HG02571 (cell line): Measurements from ENCODE around the gene TPST2.

Experiments
- ATAC-seq: cut with Tn5 transposase; IDR thresholded peaks from one replicate; pipeline ENCODE4 v1.9.1; 2021; ENCODE audit warnings: mild to moderate bottlenecking, moderate library complexity; ENCODE audit not compliant: unreplicated experiment

The TPST2 gene

GRCh38 chr22:26581633-26582168 lies 8.2 kb downstream of the TPST2 start:
- ATAC-seq = no peak

- ATAC-seq = no peak
These were observed 8.9 kb downstream of the TPST2 start for GRCh38 chr22:26581026-26581425.

- no peak for ATAC-seq
These were observed 9.5 kb downstream of the TPST2 start for GRCh38 chr22:26580240-26580962.

GRCh38 chr22:26579331-26579886 lies 10.5 kb downstream of the TPST2 start:
- no peak for ATAC-seq

- no peak for ATAC-seq
These were observed 12.9 kb downstream of the TPST2 start for GRCh38 chr22:26577081-26577480.

- ATAC-seq = no peak
These were observed 13.8 kb downstream of the TPST2 start for GRCh38 chr22:26576026-26576680.

GRCh38 chr22:26574001-26574723 lies 15.8 kb downstream of the TPST2 start:
- no peak for ATAC-seq

- no peak for ATAC-seq
These were observed 16.8 kb downstream of the TPST2 start for GRCh38 chr22:26573026-26573662.

GRCh38 chr22:26570864-26571525 lies 18.9 kb downstream of the TPST2 start:
- ATAC-seq = no peak

GRCh38 chr22:26570115-26570514 lies 19.8 kb downstream of the TPST2 start:
- ATAC-seq = no peak

GRCh38 chr22:26568207-26568706 lies 21.7 kb downstream of the TPST2 start:
- no peak for ATAC-seq

- no peak for ATAC-seq
These were observed 22.3 kb downstream of the TPST2 start for GRCh38 chr22:26567610-26568009.

- ATAC-seq = no peak
These were observed 22.9 kb downstream of the TPST2 start for GRCh38 chr22:26566994-26567393.

GRCh38 chr22:26565889-26566288 lies 24.0 kb downstream of the TPST2 start:
- ATAC-seq = no peak

GRCh38 chr22:26565181-26565580 lies 24.8 kb downstream of the TPST2 start:
- ATAC-seq = no peak

GRCh38 chr22:26564672-26565071 lies 25.3 kb downstream of the TPST2 start:
- no peak for ATAC-seq

GRCh38 chr22:26564181-26564580 lies 25.8 kb downstream of the TPST2 start:
- no peak for ATAC-seq

GRCh38 chr22:26563022-26563421 lies 26.9 kb downstream of the TPST2 start:
- ATAC-seq = no peak

GRCh38 chr22:26561756-26562417 lies 28.0 kb downstream of the TPST2 start:
- ATAC-seq = no peak
